Activated CD8-positive, alpha-beta T cell treated with anti-CD3 and anti-CD28 coated beads for 36 hours (primary cell): Measurements from ENCODE around the gene NALCN. TPM values are rescaled to one million over a fixed set of nuclear protein-coding genes. Genes with fewer than 3 reads are reported as not detected.

Source experiments
- ATAC-seq: fragments of 200-7000 bp; cut with Tn5 transposase; one replicate; pipeline ENCODE4 v1.10.0; 2021; ENCODE audit warnings: mild to moderate bottlenecking, moderate library complexity
- CTCF ChIA-PET: fragments of 350-600 bp; sonication (Branson Sonifier 250); formaldehyde crosslinking; loops from one replicate; lab custom pipeline; 2021; ENCODE audit warnings: antibody characterized with exemption; lab: Charles Lee
- POLR2A ChIA-PET: fragments of 350-600 bp; sonication (Branson Sonifier 250); formaldehyde crosslinking; loops from one replicate; lab custom pipeline; 2021; ENCODE audit warnings: antibody characterized with exemption; lab: Charles Lee
- DNase-seq: peaks from one replicate; pipeline ENCODE4 v3.0.0-alpha.2; 2020
- H3K27ac Mint-ChIP-seq: one replicate; pipeline ENCODE4 v1.8.0; 2021; ENCODE audit warnings: mild to moderate bottlenecking, mixed read lengths
- H3K27me3 Mint-ChIP-seq: one replicate; pipeline ENCODE4 v1.8.0; 2021; ENCODE audit warnings: mixed read lengths
- H3K36me3 Mint-ChIP-seq: one replicate; pipeline ENCODE4 v1.8.0; 2021; ENCODE audit warnings: low read depth, mixed read lengths
- H3K4me1 Mint-ChIP-seq: one replicate; pipeline ENCODE4 v1.8.0; 2021; ENCODE audit warnings: low read depth, mixed read lengths
- H3K4me3 Mint-ChIP-seq: one replicate; pipeline ENCODE4 v1.8.0; 2021; ENCODE audit warnings: mild to moderate bottlenecking, moderate library complexity, mixed read lengths
- H3K9me3 Mint-ChIP-seq: one replicate; pipeline ENCODE4 v1.8.0; 2021; ENCODE audit warnings: mixed read lengths
- CTCF ChIP-seq: fragments of 200-600 bp; IDR thresholded peaks from one replicate; pipeline ENCODE4 v1.8.0; 2022; ENCODE audit warnings: antibody characterized with exemption, mild to moderate bottlenecking
- intact Hi-C: fragments of 100-400 bp; cut with micrococcal nuclease; formaldehyde crosslinking; loops from one replicate; pipeline ENCODE4 v1.10.0; 2022
- total RNA-seq, 2 experiments: library from RNA; stranded (reverse); gene quantifications; one replicate each; pipeline ENCODE4 v1.2.3, GENCODE V29; 2021

The NALCN gene
- total RNA-seq, 2 experiments from 2014 or later = not detected

- Mint-ChIP-seq H3K27me3 (peaks cover 17% of the 10 kb centered on the region), H3K27ac (no peak overlapping the region), H3K9me3 (no peaks in the 10 kb centered on the region), H3K36me3 (no peaks in the 10 kb centered on the region), H3K4me3 (no peak overlapping the region), H3K4me1 (no peaks in the 10 kb centered on the region)
- intact Hi-C loops = no loop called here
- no peak for TF ChIP-seq CTCF
- CTCF ChIA-PET = no interaction called here
- DNase-seq (no peak), ATAC-seq (no peak)
- POLR2A ChIA-PET = no interaction called here
Measured at GRCh38 chr13:101019126-101019525, 397.2 kb downstream of the NALCN start.

DNA sequence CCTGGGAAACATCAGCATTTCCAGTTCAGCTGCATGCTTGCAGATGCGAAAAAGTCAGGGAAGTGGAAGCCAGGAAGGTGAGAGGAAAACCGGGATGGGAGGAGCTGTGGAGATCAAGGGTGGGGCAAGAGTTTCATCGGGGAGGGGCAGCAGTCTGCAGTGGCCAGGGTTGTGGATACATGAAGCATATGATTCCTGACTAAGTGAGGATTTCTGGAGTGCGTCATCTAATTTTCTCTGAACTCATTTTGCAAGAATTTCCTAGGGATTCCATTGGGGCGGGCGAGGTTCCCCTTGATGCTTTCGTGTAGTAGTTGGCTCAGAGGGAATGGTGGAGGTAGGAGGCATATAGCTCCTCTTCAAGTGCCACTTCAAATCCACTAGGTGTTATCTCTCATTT is 397.6 kb downstream of the NALCN start:
- no peaks in the 10 kb centered on the region for H3K4me1 Mint-ChIP-seq
- no peaks in the 10 kb centered on the region for H3K36me3 Mint-ChIP-seq
- H3K27ac Mint-ChIP-seq = no peak overlapping the region
- DNase-seq = no peak
- ChIA-PET POLR2A (no interaction called here), CTCF (no interaction called here)
- no peak for ATAC-seq
- intact Hi-C loops = no loop called here
- peaks cover 17% of the 10 kb centered on the region for H3K27me3 Mint-ChIP-seq
- TF ChIP-seq CTCF = no peak
- H3K9me3 Mint-ChIP-seq = no peaks in the 10 kb centered on the region
- no peak overlapping the region for H3K4me3 Mint-ChIP-seq

DNA sequence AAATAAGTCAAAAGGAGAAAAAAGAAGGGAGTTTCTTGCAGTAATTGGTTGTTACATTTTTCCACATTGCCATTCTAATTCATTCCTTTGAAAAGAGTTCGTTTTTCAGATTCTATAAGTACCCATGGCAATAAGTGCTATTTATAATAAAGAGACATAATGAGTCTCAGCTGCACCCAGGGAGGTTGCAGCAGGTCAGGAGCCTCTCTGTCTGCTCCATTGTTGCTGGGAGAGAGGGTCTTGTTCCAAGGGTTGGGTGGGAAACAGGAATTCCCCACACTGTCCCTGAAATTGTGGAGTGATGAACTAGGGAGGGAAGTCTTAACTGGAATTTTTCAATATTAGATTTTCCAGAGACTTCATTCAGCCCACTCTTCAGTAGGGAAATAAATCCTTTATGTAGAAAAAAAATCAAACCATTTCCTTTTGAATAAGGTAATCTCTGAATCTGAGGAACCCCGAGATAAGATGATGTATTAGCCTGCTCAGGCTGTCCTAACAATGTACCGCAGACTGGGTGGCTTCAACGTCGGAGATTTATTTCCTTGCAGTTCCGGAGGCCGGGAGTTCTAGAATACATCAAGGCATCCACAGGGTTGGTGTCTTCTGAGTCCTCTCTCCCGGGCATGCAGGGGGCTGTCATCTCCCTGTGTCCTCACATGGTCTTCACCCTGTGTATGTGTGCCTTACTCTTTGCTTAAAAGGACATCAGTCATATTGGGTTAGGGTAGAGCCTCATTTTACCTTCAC is 399.0 kb downstream of the NALCN start:
- TF ChIP-seq CTCF = no peak
- Mint-ChIP-seq H3K27ac (no peak overlapping the region), H3K36me3 (no peaks in the 10 kb centered on the region), H3K27me3 (peaks cover 17% of the 10 kb centered on the region), H3K4me3 (no peak overlapping the region), H3K4me1 (no peaks in the 10 kb centered on the region), H3K9me3 (no peaks in the 10 kb centered on the region)
- CTCF ChIA-PET = no interaction called here
- ATAC-seq = no peak
- no peak for DNase-seq
- intact Hi-C loops = no loop called here
- POLR2A ChIA-PET = no interaction called here

DNA sequence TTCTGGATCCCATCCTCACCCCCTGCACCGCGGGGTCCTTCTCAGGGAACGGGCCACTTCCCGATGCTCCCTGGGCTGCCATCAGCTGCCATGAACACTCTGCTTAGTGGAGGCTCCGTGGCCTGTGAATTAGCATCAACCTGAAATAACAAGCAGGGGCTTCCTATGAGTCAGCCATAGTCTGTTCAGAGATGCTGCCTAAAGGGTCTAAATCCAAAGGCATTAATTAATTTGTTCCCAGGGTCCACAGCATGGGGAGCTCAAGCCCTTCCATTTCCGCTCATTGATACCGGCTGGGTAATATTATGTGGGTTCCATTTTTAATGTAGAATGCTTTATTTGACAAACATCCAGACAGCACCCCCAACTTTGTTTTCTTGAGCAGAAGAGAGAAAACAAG is 399.8 kb downstream of the NALCN start:
- no peak for TF ChIP-seq CTCF
- ChIA-PET POLR2A (no interaction called here), CTCF (no interaction called here)
- no peak overlapping the region for H3K27ac Mint-ChIP-seq
- ATAC-seq (no peak), DNase-seq (no peak)
- peaks cover 17% of the 10 kb centered on the region for H3K27me3 Mint-ChIP-seq
- intact Hi-C loops = no loop called here
- no peaks in the 10 kb centered on the region for H3K36me3 Mint-ChIP-seq
- no peaks in the 10 kb centered on the region for H3K9me3 Mint-ChIP-seq
- no peaks in the 10 kb centered on the region for H3K4me1 Mint-ChIP-seq
- H3K4me3 Mint-ChIP-seq = no peak overlapping the region

DNA sequence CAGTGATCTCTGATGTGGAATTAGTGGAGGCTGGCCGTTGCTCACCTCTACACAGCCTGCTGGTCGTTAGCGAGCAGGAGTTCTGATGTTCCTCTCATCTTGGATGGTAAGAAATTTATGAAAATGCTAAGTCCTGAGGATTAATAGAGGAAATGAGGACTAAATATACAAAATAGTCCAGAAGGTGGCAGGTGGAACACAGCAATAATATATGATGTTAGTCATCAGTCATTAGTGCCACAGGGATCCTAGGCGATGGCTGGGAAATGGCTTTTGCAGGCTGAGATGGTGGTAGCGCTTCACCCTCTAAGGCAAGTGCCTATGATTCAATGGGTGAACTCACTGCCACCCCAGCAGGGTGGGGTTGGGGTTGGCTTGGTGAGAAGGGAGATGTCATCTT is 403.1 kb downstream of the NALCN start:
- H3K4me3 Mint-ChIP-seq = no peak overlapping the region

More for the DNA sequence above, 403.1 kb downstream of the NALCN start:
- Mint-ChIP-seq H3K27ac (no peak overlapping the region), H3K4me1 (no peaks in the 10 kb centered on the region), H3K27me3 (peaks cover 4% of the 10 kb centered on the region), H3K36me3 (no peaks in the 10 kb centered on the region), H3K9me3 (no peaks in the 10 kb centered on the region)
- POLR2A ChIA-PET = no interaction called here
- ATAC-seq (no peak), DNase-seq (no peak)
- CTCF ChIA-PET = no interaction called here
- no peak for TF ChIP-seq CTCF
- intact Hi-C loops = no loop called here
